Loucy (cell line): ENCODE results near the gene FAM222B.

ENCODE experiments used
- EZH2phosphoT487 ChIP-seq: fragments of 200-600 bp; IDR thresholded peaks from 2 replicates; pipeline ENCODE4 v1.6.1; 2018; ENCODE audit warnings: antibody characterized with exemption, mild to moderate bottlenecking, moderate library complexity, borderline replicate concordance
- TF ChIP-seq, protein P1 (sequence below): fragments of 200-600 bp; sonication (generic); conservative IDR thresholded peaks from 2 replicates; pipeline ENCODE4 v1.5.1; 2014; ENCODE audit warnings: mild to moderate bottlenecking, antibody characterized with exemption, low read length

GRCh38 chr17:28841901-28842281 is 699 bp downstream of the FAM222B start:
- TF ChIP-seq, protein P1, sequence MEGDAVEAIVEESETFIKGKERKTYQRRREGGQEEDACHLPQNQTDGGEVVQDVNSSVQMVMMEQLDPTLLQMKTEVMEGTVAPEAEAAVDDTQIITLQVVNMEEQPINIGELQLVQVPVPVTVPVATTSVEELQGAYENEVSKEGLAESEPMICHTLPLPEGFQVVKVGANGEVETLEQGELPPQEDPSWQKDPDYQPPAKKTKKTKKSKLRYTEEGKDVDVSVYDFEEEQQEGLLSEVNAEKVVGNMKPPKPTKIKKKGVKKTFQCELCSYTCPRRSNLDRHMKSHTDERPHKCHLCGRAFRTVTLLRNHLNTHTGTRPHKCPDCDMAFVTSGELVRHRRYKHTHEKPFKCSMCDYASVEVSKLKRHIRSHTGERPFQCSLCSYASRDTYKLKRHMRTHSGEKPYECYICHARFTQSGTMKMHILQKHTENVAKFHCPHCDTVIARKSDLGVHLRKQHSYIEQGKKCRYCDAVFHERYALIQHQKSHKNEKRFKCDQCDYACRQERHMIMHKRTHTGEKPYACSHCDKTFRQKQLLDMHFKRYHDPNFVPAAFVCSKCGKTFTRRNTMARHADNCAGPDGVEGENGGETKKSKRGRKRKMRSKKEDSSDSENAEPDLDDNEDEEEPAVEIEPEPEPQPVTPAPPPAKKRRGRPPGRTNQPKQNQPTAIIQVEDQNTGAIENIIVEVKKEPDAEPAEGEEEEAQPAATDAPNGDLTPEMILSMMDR = no peak
- TF ChIP-seq EZH2phosphoT487 = no peak
